Head of caudate nucleus (tissue), 42 donors: Measurements from ENCODE around the gene PCNX4.
"Not testable (repeated sequence)": the region's sequence is repeated elsewhere in the genome, so short reads cannot be mapped to it uniquely, and the experiment has no call there.

Experiments used
- DNase-seq, 42 donors: peaks; one replicate each; pipeline versions ENCODE4 v3.0.0 to v3.0.0-alpha.2; 2020 to 2021; ENCODE audit warnings: mixed read lengths in 7 of 42
- intact Hi-C: fragments of 100-400 bp; cut with DNase I; formaldehyde crosslinking; loops from one replicate; pipeline ENCODE4 v1.15.0; 2022

PCNX4 gene

DNA sequence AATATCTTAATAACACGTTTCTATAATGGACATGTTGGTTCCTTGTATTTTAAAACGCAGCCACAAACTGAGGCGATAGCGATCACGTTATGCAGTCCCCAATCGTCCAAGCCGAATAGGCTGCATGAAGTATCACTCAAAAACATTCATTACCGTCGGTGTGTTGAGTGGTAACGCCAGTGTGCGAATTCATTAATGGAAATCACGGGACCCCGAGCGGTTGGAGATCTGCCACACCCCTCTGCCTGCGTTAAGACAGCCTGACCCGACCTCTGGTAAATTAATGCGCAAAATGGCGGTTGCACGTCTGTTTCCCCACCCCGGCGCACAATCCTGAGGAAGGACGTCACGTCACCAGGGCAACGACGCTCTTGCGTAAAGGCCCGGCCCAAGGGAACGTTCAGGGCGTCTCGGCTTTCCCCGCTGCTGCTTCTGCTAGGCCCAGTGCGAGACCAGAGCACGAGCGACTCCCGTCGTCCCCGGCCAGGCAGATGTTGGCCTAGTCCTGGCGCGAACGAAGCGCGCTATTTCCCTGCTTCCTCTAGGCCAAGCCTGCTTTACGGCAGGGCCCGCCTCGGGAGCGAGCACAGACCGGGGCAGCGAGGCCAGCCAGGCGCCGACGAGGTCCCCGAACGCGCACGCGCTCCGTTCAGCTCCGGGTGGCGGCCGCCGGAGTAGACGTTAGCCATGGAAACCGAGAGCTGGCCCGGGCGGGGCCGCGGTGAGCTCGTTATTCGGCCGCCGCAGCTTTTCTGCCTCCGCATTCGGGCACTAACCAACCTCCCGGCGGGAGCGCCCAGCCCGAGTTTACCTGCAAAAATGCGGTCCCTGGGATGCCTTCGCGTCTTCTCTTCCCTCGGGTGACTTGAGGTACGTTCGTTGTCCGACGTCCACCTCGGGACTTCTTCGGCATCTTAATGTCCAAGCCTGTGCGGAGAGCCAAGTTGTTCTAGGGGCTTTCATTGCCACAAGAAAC is at the start of gene PCNX4:
Gene PCNX4, plus strand, starts transcription at position 374 of the 976 bp plus-strand sequence. CDS start 15,716 bp downstream, outside the sequence.
- DNase-seq, result peak; percentile 93 to 99 (median 97)
- intact Hi-C loops, result loop anchor here (5.0 kb wide), 2 partner anchors 75 to 155 kb away; partner anchors contain the start of genes DHRS7 and PPM1A

DNA sequence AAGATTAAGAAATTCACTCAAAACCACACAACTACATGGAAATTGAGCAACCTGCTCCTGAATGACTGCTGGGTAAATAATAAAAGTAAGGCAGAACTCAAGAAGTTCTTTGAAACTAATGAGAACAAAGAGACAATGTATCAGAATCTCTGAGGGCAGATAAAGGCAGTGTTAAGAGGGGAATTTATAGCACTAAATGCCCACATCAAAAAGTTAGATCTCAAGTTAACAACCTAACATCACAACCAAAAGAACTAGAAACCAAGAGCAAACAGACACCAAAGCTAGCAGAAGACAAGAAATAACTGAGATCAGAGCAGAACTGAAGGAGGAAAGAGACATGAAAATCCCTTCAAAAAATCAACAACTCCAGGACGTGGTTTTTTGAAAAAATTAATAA is 43.7 kb upstream of the PCNX4 start:
- DNase-seq, intact Hi-C loops: not testable (repeated sequence)

DNA sequence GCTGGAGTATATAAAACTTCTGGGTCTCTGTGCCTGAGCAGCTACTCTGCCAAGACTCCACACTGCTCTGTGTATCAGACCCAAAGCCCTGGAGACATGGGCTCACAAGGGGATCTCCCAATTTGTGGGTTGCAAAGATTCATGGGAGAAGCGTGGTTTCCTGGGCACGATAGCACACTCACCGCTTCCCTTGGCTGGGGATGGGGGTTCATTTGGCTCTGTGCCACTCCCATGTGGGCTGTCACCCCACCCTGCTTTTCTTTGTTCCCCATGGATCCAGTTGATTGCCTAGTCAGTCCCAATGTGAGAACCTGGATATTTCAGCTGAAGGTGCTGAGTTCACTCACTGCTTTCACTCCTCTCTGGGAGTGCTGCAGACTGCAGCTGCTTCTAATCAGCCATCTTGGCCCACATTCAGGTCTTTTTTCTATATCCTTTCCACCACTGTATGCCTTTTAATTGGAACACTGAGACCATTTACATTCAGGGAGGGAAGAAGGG is 40.0 kb upstream of the PCNX4 start:
- no peak for DNase-seq
- intact Hi-C loops, result no loop called here

DNA sequence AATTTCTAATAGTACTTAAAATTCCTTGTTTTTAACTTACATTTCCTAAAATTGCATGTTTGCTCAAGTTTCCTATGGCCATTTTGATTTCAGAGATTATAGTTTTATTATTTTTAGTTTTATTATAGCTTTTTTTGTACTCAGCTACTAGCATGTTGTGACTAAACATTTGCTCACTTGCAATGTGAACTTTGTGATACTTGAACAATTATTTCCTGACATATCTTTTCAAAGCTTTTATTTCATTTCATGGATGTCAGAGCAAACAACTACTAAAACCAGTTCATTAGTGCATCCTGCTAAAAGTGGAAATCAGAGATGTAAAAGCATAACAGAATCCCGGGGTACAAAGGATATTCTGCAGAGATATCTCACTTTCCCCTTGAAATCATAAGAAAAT is 33.6 kb upstream of the PCNX4 start:
- intact Hi-C loops, result no loop called here
- DNase-seq, result no peak

DNA sequence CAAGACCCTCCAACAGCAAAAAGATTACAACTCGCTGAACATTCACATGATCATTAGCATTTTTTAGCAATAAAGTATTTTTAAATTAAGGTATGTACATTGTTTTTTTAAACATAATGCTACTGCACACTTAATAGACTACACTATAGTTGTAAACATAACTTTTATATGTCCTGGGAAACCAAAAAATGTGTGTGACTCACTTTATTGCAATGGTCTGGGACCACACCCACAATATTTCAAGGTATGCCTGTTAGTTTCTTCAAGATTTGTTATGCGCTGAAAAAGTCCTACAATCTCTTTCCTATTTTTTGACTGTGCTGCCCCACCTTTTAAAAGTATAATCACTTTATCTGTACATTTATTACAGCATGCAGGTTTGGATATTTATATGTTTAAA is 30.4 kb upstream of the PCNX4 start:
- intact Hi-C loops, result no loop called here
- DNase-seq, result no peak

DNA sequence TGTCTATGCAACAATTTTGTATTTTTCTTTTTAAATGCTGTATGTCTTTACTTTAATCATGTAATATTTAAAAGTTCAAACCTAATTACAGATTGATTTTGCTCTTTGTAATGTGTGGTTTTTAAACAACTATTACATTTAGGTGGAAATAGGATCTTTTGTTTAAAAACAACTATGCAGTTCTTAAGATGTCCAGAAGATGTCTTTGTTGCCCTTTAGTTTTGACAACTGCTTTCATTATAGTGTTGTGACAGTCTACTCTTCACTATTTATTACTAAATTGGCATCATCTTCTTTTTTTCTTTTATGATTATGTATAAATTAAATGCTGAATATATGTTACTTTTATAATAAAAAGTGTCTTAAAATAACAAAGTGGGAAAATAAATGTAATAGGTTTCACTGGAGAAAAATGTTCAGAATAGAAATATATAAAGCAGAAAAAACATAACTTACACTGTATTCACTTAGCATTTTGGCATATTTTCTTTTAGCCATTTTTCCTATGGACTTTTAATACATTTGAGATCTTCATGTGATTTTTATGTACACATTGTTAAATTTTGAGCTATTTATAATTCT is 27.1 kb upstream of the PCNX4 start:
- intact Hi-C loops, result no loop called here
- DNase-seq, result no peak

DNA sequence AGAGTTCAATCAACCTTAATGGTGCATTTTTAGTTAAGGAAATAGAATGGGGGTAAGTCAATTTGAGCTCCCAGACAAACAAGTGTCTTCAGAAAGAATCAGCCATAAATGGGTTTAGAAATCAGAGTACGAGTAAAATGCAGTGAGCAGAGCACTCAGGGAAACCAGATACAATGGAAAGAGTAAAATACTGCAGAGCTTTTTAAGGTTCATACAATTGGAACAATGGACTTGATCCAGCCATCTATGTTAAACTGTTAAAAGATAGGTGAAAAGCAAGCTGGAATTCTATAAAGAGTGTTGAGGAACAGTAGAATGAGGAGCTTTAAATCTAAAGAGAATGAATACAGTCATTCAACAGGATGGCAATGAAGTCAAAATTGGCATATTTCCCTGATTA is 23.8 kb upstream of the PCNX4 start:
- intact Hi-C loops, result no loop called here

DNA sequence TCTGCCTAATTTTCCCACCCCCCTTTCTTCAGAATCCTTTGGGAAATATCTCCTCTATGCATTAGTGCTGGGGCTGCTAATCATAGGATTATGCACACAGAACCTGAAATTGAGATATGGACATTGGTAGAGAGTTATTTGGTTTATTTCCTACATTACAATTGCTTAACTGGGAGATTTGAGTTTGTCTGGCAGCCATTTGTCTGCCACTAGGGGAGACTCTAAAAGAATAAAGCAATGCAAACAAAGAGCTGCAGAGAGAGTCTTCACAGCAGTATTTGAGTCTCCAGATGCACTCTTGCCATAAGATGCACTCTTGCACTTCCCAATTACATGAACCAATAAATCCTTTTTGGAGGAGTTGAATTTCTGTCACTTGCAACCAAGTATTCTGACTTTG is 12.0 kb upstream of the PCNX4 start:
- intact Hi-C loops, result no loop called here
- DNase-seq, result no peak

More for the DNA sequence above, 23.8 kb upstream of the PCNX4 start:
- no peak for DNase-seq

DNA sequence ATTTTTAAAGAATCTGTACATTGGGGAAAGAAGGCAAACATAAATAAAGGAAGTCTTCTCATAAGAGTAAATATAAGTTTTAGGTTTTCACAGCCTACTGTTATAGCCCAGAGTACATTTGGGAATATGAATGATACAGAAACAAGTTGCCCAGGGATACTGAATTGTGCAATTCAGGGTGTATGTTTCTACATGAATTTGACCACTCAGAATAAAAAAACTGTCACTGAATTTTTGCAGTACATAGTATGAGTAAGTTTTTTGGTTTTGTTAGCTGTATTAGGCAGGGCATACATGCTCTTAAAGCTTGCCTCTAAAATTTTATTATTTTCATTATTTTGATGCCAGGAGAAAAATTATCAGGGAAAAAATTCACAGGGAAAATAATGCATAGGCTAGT is 6.6 kb upstream of the PCNX4 start:
- no peak for DNase-seq
- intact Hi-C loops, result no loop called here

DNA sequence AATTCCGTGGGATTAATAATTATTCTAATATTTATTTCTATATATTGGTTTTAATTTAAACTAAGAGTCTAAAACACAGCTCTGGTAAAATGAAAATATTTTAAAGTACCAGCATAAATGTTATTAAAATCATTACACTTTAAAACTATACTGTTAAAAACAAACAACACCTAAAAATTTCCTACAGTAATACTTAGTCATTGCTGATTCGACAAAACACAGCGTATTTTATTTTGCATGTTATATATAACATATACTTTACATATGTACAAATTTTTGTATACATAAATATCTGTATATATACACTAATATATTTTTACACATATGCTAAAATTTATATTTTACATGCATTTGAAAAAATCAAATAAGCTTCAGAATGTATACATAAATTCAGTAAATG is 6.0 kb upstream of the PCNX4 start:
- no peak for DNase-seq
- intact Hi-C loops, result no loop called here

DNA sequence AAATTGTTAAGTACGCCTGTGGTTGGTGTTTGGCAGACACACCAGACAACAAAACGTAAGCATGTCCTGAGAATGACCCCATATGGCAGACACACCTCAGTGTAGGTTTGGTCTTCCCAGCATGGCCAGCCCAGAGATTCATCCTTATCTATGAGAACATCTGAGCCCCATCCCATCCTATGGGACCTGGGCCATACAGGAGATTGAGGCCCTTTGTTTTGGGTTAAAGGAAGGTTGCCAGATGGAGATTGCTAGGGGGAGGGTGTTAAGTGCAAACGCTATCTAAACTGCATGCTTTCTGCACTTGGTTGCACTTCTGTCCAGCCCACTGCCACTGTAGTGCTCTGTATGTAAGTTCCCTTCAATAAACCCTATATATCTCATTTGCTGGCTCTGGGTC is 4.1 kb upstream of the PCNX4 start:
- intact Hi-C loops, result no loop called here

DNA sequence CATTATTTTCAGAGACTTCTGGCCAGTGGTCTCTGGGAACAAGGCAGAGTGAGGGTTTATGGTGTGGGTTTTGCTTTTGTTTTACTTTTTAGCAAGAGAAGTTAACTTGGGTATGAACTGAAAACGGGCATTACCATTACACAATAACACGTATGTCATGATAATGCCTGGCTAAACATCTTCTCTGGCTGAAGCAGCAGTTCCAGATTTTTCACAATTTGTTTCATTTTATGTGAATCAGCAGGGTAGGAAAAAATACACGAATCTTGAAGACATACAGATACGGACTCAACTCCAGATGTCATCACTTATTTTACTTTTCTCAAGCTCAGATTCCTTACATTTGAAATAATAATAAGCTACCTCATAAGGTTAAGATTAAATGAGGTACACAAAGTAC is 2.5 kb upstream of the PCNX4 start:
- intact Hi-C loops, result no loop called here
- DNase-seq, result no peak

More for the DNA sequence above, 4.1 kb upstream of the PCNX4 start:
- no peak for DNase-seq

DNA sequence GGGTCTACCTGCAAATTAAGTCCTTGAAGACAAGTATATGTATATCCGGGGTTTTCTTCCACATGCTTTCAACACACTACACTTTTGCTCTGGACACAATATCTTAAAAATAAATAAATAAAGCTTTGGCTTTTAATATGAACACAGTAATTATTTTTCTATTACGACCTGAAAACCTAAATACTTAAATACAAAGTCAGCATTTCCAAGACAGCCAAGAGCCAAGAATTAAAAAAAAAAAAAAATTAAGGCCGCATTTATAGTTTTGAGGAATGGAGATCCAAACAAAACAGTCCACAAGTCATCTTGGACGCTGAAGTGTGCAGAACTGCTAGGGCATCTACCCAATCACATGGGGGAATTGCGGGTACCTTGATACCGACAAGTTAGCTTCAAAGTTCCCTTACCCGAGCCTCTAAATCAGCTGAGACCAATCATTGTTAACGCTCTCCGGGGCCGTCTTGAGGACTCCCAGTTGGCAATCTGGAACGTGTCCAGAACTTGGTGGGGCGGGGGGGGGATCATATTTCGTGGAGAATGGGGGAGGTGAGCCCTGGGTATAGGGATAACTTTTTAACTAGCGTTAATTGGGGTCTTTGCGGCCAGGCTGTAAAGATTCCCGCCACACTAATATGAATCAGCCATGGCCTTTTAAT is 731 bp upstream of the PCNX4 start:
- peak in 34 of 42 donors; percentile 4 to 67 (median 34) for DNase-seq
- intact Hi-C loops, result loop anchor here (5.0 kb wide), 2 partner anchors 76 to 156 kb away; partner anchors contain the start of genes DHRS7 and PPM1A

DNA sequence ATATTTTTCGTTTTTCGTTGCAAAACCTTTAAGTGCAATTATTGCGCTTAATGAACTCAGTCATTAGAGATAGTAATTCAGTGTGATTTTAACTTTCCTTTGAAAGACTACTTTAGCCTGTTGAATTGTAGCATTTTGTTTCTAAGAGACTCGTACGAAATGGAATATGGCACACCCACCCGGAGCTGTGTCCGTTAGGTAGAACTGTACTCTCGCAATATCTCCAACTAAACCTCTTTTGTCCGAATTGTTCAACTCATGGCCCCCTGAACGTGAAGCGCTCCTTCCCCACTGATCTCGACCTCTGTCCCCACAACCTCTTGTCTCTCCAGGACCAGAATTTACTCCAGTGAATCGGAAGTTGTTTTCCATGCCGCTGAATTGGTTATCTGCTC is 800 bp downstream of the PCNX4 start:
- DNase-seq, result peak in 8 of 42 donors; percentile 6 to 26 (median 9)
- intact Hi-C loops, result loop anchor here (5.0 kb wide), 2 partner anchors 75 to 155 kb away; partner anchors contain the start of genes DHRS7 and PPM1A

DNA sequence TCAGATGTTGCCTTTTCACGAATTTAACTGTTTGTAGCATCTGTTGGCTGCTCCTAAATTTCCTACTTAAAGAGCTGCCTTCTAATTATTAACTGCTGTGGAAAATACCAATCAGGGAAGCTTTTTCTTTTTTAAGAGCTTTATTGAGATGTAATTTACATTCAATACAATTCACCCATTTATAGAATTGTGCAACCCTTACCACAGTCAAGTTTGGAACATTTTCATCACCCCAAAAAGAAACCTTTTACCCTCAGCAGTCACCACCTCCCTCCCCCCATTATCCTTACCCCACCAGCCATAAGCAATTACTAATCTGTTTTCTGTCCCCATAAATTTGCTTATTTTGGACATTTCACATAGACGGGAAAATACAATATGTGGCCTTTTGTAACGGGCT is 1.4 kb downstream of the PCNX4 start:
- no peak for DNase-seq
- intact Hi-C loops, result loop anchor here (5.0 kb wide), 2 partner anchors 74 to 154 kb away; partner anchors contain the start of genes DHRS7 and PPM1A

DNA sequence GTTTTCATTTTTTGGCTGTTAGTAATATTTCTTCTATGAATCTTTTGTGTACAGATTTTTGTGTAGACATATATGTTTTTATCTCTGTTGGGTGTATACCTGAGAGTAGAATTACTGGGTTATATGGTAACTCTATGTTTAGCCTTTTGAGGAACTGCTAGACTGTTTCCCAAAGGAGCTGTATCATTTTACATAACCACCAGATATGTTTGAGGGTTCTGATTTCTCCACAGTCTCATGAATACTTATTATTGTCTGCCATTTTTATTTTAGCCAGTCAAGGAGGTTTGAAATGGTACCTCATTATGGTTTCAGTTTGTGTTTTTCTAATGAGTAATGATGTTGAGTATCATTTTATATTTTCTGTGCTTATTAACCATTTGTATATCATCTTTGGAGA is 1.9 kb downstream of the PCNX4 start:
- no peak for DNase-seq
- intact Hi-C loops, result loop anchor here (5.0 kb wide), 2 partner anchors 74 to 154 kb away; partner anchors contain the start of genes DHRS7 and PPM1A

DNA sequence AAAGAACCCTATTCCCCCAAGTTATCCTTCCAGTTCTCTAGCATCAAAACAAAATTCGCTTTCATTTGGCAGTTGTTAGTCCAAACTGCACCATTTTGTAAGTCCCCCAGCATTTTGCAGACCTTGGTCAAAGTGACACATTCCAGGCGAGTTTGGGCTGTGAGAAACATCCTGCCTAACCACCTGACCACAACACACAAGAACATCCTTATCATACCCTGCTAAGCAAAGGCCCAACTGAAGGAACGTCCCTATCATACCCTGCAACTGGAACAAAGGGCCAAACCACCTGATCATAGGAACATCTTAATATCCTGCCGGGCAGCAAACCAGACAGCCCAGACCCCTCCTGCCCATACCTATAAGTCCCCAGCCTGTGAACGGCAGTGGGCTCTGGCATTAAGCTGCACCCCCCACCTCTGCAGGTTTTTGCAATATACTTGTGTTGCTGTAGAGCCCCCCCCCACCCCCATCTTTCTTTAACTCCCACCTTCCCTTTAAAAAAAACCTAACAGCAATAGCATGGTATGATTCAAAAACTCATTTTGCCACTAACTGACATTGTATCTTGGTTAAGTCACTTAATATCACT is 2.7 kb downstream of the PCNX4 start:
- DNase-seq, result no peak
- intact Hi-C loops, result loop anchor here (5.0 kb wide), 2 partner anchors 73 to 153 kb away; partner anchors contain the start of genes DHRS7 and PPM1A

DNA sequence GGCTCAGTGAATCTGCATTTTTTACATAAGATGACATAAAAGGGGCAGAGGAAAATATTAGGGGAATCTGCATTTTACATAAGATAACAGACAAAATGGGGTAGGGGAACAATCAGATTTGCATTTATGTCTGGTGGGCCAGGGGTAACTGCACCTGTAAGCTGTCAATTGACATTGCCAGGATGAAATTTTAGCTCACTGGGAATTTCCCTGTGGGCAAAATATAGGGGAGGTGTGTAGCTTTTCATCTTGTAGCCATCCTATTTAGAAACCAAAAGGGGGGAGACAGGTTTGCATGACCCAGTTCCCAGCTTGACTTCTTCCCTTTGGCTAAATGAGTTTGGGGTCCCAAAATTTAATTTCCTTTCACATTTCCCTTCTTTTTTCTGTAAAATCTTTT is 3.5 kb downstream of the PCNX4 start:
- intact Hi-C loops, result no loop called here
- no peak for DNase-seq
